Tibial nerve (tissue), 4 donors: ENCODE measurements around the gene SLCO2A1.

ENCODE experiments used
- CTCF ChIP-seq, 5 experiments: fragments of 200-600 bp in 3 of 5; fragments of 450-650 bp in 2 of 5; sonication (generic) in 3 of 5; IDR thresholded peaks; one replicate each; pipeline ENCODE4 v1.5.1; 2016 to 2019; ENCODE audit warnings: antibody characterized with exemption in 5 of 5, mild to moderate bottlenecking in 3 of 5, moderate library complexity in 2 of 5
- EP300 ChIP-seq, 2 donors: sonication (generic); formaldehyde crosslinking; IDR thresholded peaks; one replicate each; pipeline ENCODE4 v1.6.1; 2017; ENCODE audit warnings: antibody characterized with exemption in 2 of 2, mild to moderate bottlenecking in 1 of 2

- no peak for TF ChIP-seq EP300 (IDR thresholded peaks at IDR 0.05)
- no peak for TF ChIP-seq CTCF (IDR thresholded peaks at IDR 0.05)
Observed at GRCh38 chr3:133878518-133878917, 151.2 kb downstream of the SLCO2A1 start.
